GM19035 (cell line): Measurements from ENCODE around the gene PRR12.

Experiments
- ATAC-seq: cut with Tn5 transposase; IDR thresholded peaks from one replicate; pipeline ENCODE4 v1.9.1; 2021; ENCODE audit not compliant: unreplicated experiment

The PRR12 gene

GRCh38 chr19:49591731-49592485 is 926 bp downstream of the PRR12 start:
- no peak for ATAC-seq

- ATAC-seq = no peak
Measured at GRCh38 chr19:49592486-49593232, 1.7 kb downstream of the PRR12 start.

GRCh38 chr19:49593233-49594113 is 2.5 kb downstream of the PRR12 start:
- ATAC-seq = peak; percentile 46

- no peak for ATAC-seq
Measured at GRCh38 chr19:49594157-49594992, 3.4 kb downstream of the PRR12 start.

- no peak for ATAC-seq
Measured at GRCh38 chr19:49594993-49595818, 4.2 kb downstream of the PRR12 start.

- no peak for ATAC-seq
Measured at GRCh38 chr19:49595819-49596404, 4.9 kb downstream of the PRR12 start.

GRCh38 chr19:49596407-49596806 is 5.4 kb downstream of the PRR12 start:
- ATAC-seq = no peak

GRCh38 chr19:49596954-49597702 is 6.1 kb downstream of the PRR12 start:
- no peak for ATAC-seq

GRCh38 chr19:49597703-49597974 is 6.7 kb downstream of the PRR12 start:
- no peak for ATAC-seq

GRCh38 chr19:49599378-49600295 is 8.7 kb downstream of the PRR12 start:
- ATAC-seq = no peak

- no peak for ATAC-seq
Measured at GRCh38 chr19:49601482-49602038, 10.6 kb downstream of the PRR12 start.

- ATAC-seq = no peak
Measured at GRCh38 chr19:49602806-49603205, 11.8 kb downstream of the PRR12 start.

GRCh38 chr19:49605605-49606004 is 14.6 kb downstream of the PRR12 start:
- no peak for ATAC-seq

GRCh38 chr19:49609499-49610092 is 18.6 kb downstream of the PRR12 start:
- no peak for ATAC-seq

- no peak for ATAC-seq
Measured at GRCh38 chr19:49613374-49613773, 22.4 kb downstream of the PRR12 start.

- ATAC-seq = no peak
Measured at GRCh38 chr19:49614096-49614833, 23.3 kb downstream of the PRR12 start.
